Measurements from ENCODE around the gene ECHDC3. TPM values are rescaled to one million over a fixed set of nuclear protein-coding genes. Genes with fewer than 3 reads are reported as not detected.
A peak's percentile ranks its signal among the peaks of the same experiment; 100 is the strongest.

ECHDC3 gene
- total and polyA plus RNA-seq, 2 of the 13 experiments (the other 11 are each of a cell fraction or from before 2014, with no cell fraction given) = not detected

DNA sequence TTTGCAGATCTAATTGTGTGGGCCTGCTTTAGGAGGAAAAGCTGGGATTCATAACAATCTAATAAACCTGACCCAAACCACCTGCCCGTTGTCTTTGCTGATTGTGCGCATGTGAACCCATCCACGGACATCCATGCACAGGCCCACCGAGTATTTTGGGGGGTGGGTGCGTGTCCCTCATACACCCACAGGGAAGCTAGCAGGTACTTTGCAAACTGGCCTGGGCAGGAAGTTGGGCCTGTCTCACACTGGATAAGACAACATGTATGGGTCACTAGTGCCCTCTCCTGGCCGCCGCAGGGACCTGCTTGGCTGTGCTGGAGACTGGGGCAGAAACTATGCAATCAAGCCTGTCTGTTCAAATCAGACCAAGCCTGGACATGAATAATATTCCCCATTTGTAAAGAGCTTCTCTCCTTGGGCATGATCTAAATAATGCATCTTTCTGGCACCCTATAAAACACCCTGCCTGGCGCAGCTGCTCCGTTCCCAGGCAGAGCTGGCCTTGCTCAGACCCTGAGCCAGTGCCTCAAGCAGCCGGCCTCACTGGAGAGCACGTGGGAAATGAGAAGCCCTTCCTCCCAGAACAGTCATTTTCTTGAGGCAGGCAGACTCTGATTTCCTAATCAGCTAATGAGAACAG lies 15.8 kb downstream of the ECHDC3 start (continued):
- TF ChIP-seq, protein P1, sequence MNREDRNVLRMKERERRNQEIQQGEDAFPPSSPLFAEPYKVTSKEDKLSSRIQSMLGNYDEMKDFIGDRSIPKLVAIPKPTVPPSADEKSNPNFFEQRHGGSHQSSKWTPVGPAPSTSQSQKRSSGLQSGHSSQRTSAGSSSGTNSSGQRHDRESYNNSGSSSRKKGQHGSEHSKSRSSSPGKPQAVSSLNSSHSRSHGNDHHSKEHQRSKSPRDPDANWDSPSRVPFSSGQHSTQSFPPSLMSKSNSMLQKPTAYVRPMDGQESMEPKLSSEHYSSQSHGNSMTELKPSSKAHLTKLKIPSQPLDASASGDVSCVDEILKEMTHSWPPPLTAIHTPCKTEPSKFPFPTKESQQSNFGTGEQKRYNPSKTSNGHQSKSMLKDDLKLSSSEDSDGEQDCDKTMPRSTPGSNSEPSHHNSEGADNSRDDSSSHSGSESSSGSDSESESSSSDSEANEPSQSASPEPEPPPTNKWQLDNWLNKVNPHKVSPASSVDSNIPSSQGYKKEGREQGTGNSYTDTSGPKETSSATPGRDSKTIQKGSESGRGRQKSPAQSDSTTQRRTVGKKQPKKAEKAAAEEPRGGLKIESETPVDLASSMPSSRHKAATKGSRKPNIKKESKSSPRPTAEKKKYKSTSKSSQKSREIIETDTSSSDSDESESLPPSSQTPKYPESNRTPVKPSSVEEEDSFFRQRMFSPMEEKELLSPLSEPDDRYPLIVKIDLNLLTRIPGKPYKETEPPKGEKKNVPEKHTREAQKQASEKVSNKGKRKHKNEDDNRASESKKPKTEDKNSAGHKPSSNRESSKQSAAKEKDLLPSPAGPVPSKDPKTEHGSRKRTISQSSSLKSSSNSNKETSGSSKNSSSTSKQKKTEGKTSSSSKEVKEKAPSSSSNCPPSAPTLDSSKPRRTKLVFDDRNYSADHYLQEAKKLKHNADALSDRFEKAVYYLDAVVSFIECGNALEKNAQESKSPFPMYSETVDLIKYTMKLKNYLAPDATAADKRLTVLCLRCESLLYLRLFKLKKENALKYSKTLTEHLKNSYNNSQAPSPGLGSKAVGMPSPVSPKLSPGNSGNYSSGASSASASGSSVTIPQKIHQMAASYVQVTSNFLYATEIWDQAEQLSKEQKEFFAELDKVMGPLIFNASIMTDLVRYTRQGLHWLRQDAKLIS (CRISPR knock-in tag; IDR thresholded peaks at IDR 0.05) = 0 out of 2 replicates have a peak, but pooled peaks have one; percentile 55
- TF ChIP-seq HINFP (CRISPR knock-in tag; IDR thresholded peaks at IDR 0.05; ENCODE audit: low read depth) = peak; percentile 68; the same call in 1 of the 2 replicates
- 0 out of 2 replicates have a peak, but pooled peaks have one; percentile 46 for TF ChIP-seq AHR (CRISPR knock-in tag; IDR thresholded peaks at IDR 0.05)
- TF ChIP-seq ZNF891 (CRISPR knock-in tag; IDR thresholded peaks at IDR 0.05) = 0 out of 2 replicates have a peak, but pooled peaks have one; percentile 54
- no peak for TF ChIP-seq ZNF83 (CRISPR knock-in tag; IDR thresholded peaks at IDR 0.05; ENCODE audit: borderline replicate concordance)
- TF ChIP-seq GZF1 (CRISPR knock-in tag; IDR thresholded peaks at IDR 0.05) = no peak
- no peak for TF ChIP-seq HMG20A (CRISPR knock-in tag; IDR thresholded peaks at IDR 0.05; ENCODE audit: borderline replicate concordance)
- peak; percentile 41 for TF ChIP-seq ZNF362 (CRISPR knock-in tag; IDR thresholded peaks at IDR 0.05; ENCODE audit: borderline replicate concordance)
- TF ChIP-seq SUZ12 (IDR thresholded peaks at IDR 0.05; ENCODE audit: low read depth, low read length) = no peak
- peak; percentile 34; the same call in 1 of the 2 replicates for TF ChIP-seq ZBED4 (CRISPR knock-in tag; IDR thresholded peaks at IDR 0.05; ENCODE audit: borderline replicate concordance)
- TF ChIP-seq FIP1L1 (IDR thresholded peaks at IDR 0.05; ENCODE audit: borderline replicate concordance, insufficient read depth, low read depth, low read length) = no peak
- peak; percentile 59 for TF ChIP-seq IRF2 (CRISPR knock-in tag; IDR thresholded peaks at IDR 0.05)
- peak; percentile 50 for TF ChIP-seq ASH2L (IDR thresholded peaks at IDR 0.05; ENCODE audit: insufficient read length, low read depth, low read length)
- TF ChIP-seq PLSCR1 (CRISPR knock-in tag; IDR thresholded peaks at IDR 0.05; ENCODE audit: borderline replicate concordance) = no peak
- peak; percentile 61 for TF ChIP-seq GABPB1 (CRISPR knock-in tag; IDR thresholded peaks at IDR 0.05)
- TF ChIP-seq NRL (CRISPR knock-in tag; IDR thresholded peaks at IDR 0.05; ENCODE audit: borderline replicate concordance) = 0 out of 2 replicates have a peak, but pooled peaks have one; percentile 46

Data from HepG2 (cell line).